Smooth muscle cell (in vitro differentiated cells): ENCODE data around the gene PIK3IP1. TPM values are rescaled to one million over a fixed set of nuclear protein-coding genes. Genes with fewer than 3 reads are reported as not detected.

Experiments used
- DNase-seq: peaks from one replicate; lab custom pipeline; 2025; ENCODE audit not compliant: unreplicated experiment; lab: John Stamatoyannopoulos, UW
- H2AFZ ChIP-seq: fragments of 200-600 bp; sonication (generic); 2 replicates; pipeline ENCODE4 v1.6.0; 2016; ENCODE audit warnings: antibody characterized with exemption, low read depth, mild to moderate bottlenecking
- H3F3A ChIP-seq: fragments of 200-600 bp; sonication (generic); 2 replicates; pipeline ENCODE4 v1.6.0; 2017; ENCODE audit warnings: antibody characterized with exemption, low read depth
- H3K27ac ChIP-seq: fragments of 200-600 bp; sonication (generic); 2 replicates; pipeline ENCODE4 v1.5.1; 2016; ENCODE audit warnings: low read depth, mild to moderate bottlenecking
- H3K27me3 ChIP-seq: fragments of 200-600 bp; sonication (generic); 2 replicates; pipeline ENCODE4 v1.6.1; 2016; ENCODE audit warnings: low read depth, mild to moderate bottlenecking
- H3K36me3 ChIP-seq: fragments of 200-600 bp; sonication (generic); 2 replicates; pipeline ENCODE4 v1.5.1; 2016; ENCODE audit warnings: low read depth
- H3K4me1 ChIP-seq: fragments of 200-600 bp; sonication (generic); 2 replicates; pipeline ENCODE4 v1.5.1; 2016; ENCODE audit warnings: low read depth
- H3K4me2 ChIP-seq: fragments of 200-600 bp; sonication (generic); 2 replicates; pipeline ENCODE4 v1.6.0; 2016; ENCODE audit warnings: mild to moderate bottlenecking
- H3K4me3 ChIP-seq: fragments of 200-600 bp; sonication (generic); 2 replicates; pipeline ENCODE4 v1.5.1; 2016; ENCODE audit warnings: mild to moderate bottlenecking
- H3K79me2 ChIP-seq: fragments of 200-600 bp; sonication (generic); 2 replicates; pipeline ENCODE4 v1.6.0; 2016; ENCODE audit warnings: low read depth, mild to moderate bottlenecking
- H3K9ac ChIP-seq: fragments of 200-600 bp; sonication (generic); 2 replicates; pipeline ENCODE4 v1.6.0; 2016; ENCODE audit warnings: low read depth
- H3K9me3 ChIP-seq: fragments of 200-600 bp; sonication (generic); replicated peaks from 2 replicates; pipeline ENCODE4 v1.5.1; 2016; ENCODE audit warnings: low read depth
- H4K20me1 ChIP-seq: fragments of 200-600 bp; sonication (generic); 2 replicates; pipeline ENCODE4 v1.6.0; 2016; ENCODE audit warnings: low read depth
- CTCF ChIP-seq: fragments of 200-600 bp; sonication (generic); IDR thresholded peaks from 2 replicates; pipeline ENCODE4 v1.5.1; 2017; ENCODE audit warnings: borderline replicate concordance, mild to moderate bottlenecking, antibody characterized with exemption; ENCODE audit not compliant: insufficient read depth, poor library complexity, severe bottlenecking
- WGBS: methylation state at CpG from one replicate; pipeline ENCODE4 v1.1.7; 2016; ENCODE audit warnings: low lambda C conversion rate; 5-methylcytosine and 5-hydroxymethylcytosine counted together
- polyA plus RNA-seq: library from polyadenylated mRNA; unstranded; fragments of >200 nt; fragmentation: Nextera tagmentation; extraction: Ambion mirVana; gene quantifications from 2 replicates; pipeline ENCODE4 v1.2.1, GENCODE V29; 2016
- total RNA-seq: library from RNA; depleted of rRNA; stranded (reverse); fragments of >200 nt; gene quantifications from 2 replicates; pipeline ENCODE4 v1.2.3, GENCODE V29; 2014

PIK3IP1 gene
- total and polyA plus RNA-seq, 2 experiments from 2014 or later = 16.9 to 20.2 TPM

DNA sequence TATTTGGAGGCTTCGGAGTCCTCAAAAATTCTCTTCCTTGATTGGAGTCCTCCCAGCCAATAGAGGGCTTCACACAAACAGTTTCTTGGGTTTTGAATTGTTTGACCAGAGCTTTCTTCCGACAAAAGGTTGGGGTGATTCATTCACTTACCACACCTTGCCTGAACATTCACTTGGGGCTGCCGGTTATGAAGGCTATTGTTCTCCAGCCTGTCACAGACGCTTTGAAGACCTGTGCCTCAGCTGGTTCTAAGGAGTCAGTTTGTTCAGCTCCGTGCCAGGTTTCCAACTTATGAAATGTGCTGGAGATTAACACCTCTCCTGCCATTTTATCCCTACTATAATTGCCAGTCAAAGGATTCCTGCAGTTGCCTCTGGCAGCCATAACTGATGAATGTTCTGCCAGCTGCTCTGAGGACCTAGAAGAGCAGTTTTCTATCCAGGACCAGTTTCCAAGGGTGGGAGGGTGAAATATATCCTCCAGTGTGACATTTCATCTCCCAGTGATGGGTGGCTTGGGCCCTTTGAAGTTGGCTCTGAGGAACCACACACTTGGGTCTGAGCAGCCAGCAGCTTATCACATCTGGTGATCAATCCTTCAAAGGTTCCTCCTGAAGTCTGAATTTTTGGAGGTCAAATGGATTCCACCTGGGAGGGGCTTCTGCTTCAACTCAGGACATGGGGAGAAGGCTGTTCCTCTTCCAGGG, 48.8 kb downstream of the PIK3IP1 start:
- no peak for DNase-seq
- TF ChIP-seq CTCF = no peak
- Histone ChIP-seq H3F3A (peaks cover 33% of the 10 kb centered on the region), H3K4me2 (peak overlapping the region; percentile 77), H3K79me2 (no peaks in the 10 kb centered on the region), H3K9me3 (no peaks in the 10 kb centered on the region), H3K36me3 (no peaks in the 10 kb centered on the region), H3K4me1 (peaks cover 26% of the 10 kb centered on the region), H3K9ac (peak overlapping the region; percentile 86), H3K27me3 (no peaks in the 10 kb centered on the region), H3K4me3 (no peak overlapping the region), H4K20me1 (no peaks in the 10 kb centered on the region), H2AFZ (no peak overlapping the region), H3K27ac (peak overlapping the region; percentile 99)
- 55% methylated on average over 5 of the region's 5 CpGs for WGBS

DNA sequence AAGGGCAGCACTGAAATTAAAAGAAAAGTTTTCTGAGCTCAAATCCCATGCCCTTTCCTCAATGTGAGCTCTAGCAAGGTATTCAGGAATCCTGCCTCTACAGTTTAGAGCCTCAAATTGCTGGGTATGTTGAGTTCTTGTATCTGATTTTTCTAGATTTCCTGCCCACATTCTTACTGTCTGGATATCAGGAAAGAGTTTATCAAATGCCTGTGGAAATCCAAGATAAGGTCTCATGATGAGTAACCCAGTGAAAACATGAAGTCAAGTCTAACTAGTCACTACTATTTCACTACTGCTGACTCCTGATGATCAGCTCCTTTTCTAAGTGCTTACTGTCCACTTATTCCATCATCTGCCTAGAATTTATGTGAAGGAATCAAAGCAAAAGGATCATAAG, 50.4 kb downstream of the PIK3IP1 start:
- Histone ChIP-seq H3K4me1 (peaks cover 21% of the 10 kb centered on the region), H3F3A (peaks cover 30% of the 10 kb centered on the region), H3K9me3 (no peaks in the 10 kb centered on the region), H2AFZ (no peak overlapping the region), H3K4me3 (no peak overlapping the region), H3K79me2 (no peaks in the 10 kb centered on the region), H4K20me1 (no peaks in the 10 kb centered on the region), H3K27ac (peak overlapping the region; percentile 99), H3K27me3 (no peaks in the 10 kb centered on the region), H3K4me2 (peak overlapping the region; percentile 77), H3K36me3 (no peaks in the 10 kb centered on the region), H3K9ac (peak overlapping the region; percentile 86)
- no peak for TF ChIP-seq CTCF
- DNase-seq = no peak

GRCh38 chr22:31241200-31241599, 51.1 kb downstream of the PIK3IP1 start:
- Histone ChIP-seq H4K20me1 (no peaks in the 10 kb centered on the region), H2AFZ (no peak overlapping the region), H3K36me3 (no peaks in the 10 kb centered on the region), H3K79me2 (no peaks in the 10 kb centered on the region), H3K4me2 (peak overlapping the region; percentile 77), H3F3A (peaks cover 30% of the 10 kb centered on the region), H3K9me3 (no peaks in the 10 kb centered on the region), H3K4me1 (peaks cover 21% of the 10 kb centered on the region), H3K4me3 (no peak overlapping the region), H3K9ac (no peak overlapping the region), H3K27ac (peak overlapping the region; percentile 99), H3K27me3 (no peaks in the 10 kb centered on the region)
- no peak for DNase-seq
- WGBS = 5% methylated on average over 1 of the region's 1 CpG
- TF ChIP-seq CTCF = no peak

GRCh38 chr22:31239771-31240370, 52.4 kb downstream of the PIK3IP1 start:
- Histone ChIP-seq H3K9me3 (no peaks in the 10 kb centered on the region), H4K20me1 (no peaks in the 10 kb centered on the region), H3F3A (peaks cover 27% of the 10 kb centered on the region), H3K9ac (no peak overlapping the region), H3K4me3 (no peak overlapping the region), H3K36me3 (no peaks in the 10 kb centered on the region), H3K27me3 (no peaks in the 10 kb centered on the region), H2AFZ (no peak overlapping the region), H3K4me2 (peak overlapping the region; percentile 28), H3K79me2 (no peaks in the 10 kb centered on the region), H3K27ac (no peak overlapping the region), H3K4me1 (peaks cover 19% of the 10 kb centered on the region)
- WGBS = 30% methylated on average over 6 of the region's 6 CpGs
- no peak for DNase-seq
- TF ChIP-seq CTCF = no peak
